Epithelial cell of prostate (primary cell): ENCODE results near the gene GARIN5B.

ENCODE experiments used
- DNase-seq: peaks from one replicate; pipeline ENCODE4 v3.0.0-alpha.2; 2011; ENCODE audit warnings: low read depth, low spot score
- H3K27ac ChIP-seq: fragments of 450-650 bp; 2 replicates; pipeline ENCODE4 v1.5.1; 2017; ENCODE audit warnings: mild to moderate bottlenecking

Gene GARIN5B

DNA sequence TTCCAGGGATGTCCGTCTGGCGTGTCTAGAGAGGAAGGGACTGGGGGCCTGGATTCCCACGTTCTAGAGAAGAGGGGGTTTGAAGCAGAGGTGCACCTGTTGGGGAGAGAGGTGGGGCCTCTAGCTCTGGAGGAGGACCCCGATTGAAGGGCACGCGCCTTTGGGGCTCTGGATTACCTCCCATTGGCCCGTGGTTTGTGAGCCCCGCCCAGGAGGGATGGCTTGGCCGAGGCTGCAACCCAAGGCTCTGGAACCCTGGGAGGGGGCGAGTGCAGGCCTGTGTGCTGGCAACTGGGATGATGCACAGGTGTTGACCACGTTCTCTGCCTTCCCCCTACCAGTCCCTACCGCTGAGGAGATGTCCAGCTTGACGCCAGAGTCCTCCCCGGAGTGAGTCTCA lies 58.1 kb downstream of the GARIN5B start:
- DNase-seq: no peak
- no peak overlapping the region for H3K27ac ChIP-seq
